Panc1 (cell line): ENCODE results near the gene PSME3IP1. TPM values are rescaled to one million over a fixed set of nuclear protein-coding genes. Genes with fewer than 3 reads are reported as not detected.
"Not testable (repeated sequence)": the region's sequence is repeated elsewhere in the genome, so short reads cannot be mapped to it uniquely, and the experiment has no call there.

Experiments
- ATAC-seq: fragments of 200-7000 bp; cut with Tn5 transposase; 2 replicates; pipeline ENCODE4 v1.9.1; 2020; ENCODE audit warnings: mild to moderate bottlenecking, moderate library complexity
- BruUV-seq: library from RNA; stranded (reverse); fragments of 400-500 nt; replicated peaks from 2 replicates; lab custom pipeline; 2021; lab: Mats Ljungman, UMichigan
- CTCF ChIA-PET: fragments of 300-600 bp; sonication (Branson Sonifier 250); formaldehyde crosslinking; loops from one replicate; lab custom pipeline; 2022; ENCODE audit warnings: antibody characterized with exemption; lab: Charles Lee
- POLR2A ChIA-PET: fragments of 300-600 bp; sonication (Branson Sonifier 250); formaldehyde crosslinking; loops from one replicate; lab custom pipeline; 2022; ENCODE audit warnings: antibody characterized with exemption; lab: Charles Lee
- DNase-seq: peaks from one replicate; pipeline ENCODE4 v3.0.0-alpha.2; 2010; ENCODE audit warnings: low read depth, low spot score
- H3K27ac ChIP-seq: 2 replicates; pipeline ENCODE4 v1.5.1; 2011; ENCODE audit warnings: mild to moderate bottlenecking, low read length, inconsistent platforms
- H3K27me3 ChIP-seq: fragments of 200-500 bp; sonication (Bioruptor generic); 2 replicates; pipeline ENCODE4 v1.6.0; 2014; ENCODE audit warnings: low read length, inconsistent platforms; ENCODE audit not compliant: control insufficient read depth, insufficient read depth
- H3K36me3 ChIP-seq: fragments of 200-500 bp; sonication (Bioruptor generic); 2 replicates; pipeline ENCODE4 v1.5.1; 2014; ENCODE audit warnings: inconsistent platforms, mild to moderate bottlenecking, low read length, moderate library complexity; ENCODE audit not compliant: control insufficient read depth, insufficient read depth
- H3K4me1 ChIP-seq: 2 replicates; pipeline ENCODE4 v1.5.1; 2011; ENCODE audit warnings: inconsistent platforms, mild to moderate bottlenecking, low read length, moderate library complexity; ENCODE audit not compliant: control insufficient read depth, insufficient read depth
- H3K4me3 ChIP-seq, 2 experiments: 2 replicates each; pipeline ENCODE4 v1.5.1; 2011 to 2012; ENCODE audit warnings: low read depth in 2 of 2, low read length in 2 of 2, mild to moderate bottlenecking in 2 of 2, inconsistent platforms in 1 of 2, moderate library complexity in 1 of 2
- H3K9me3 ChIP-seq: fragments of 200-500 bp; sonication (Bioruptor generic); 2 replicates; pipeline ENCODE4 v1.5.1; 2014; ENCODE audit warnings: low read depth, mild to moderate bottlenecking, inconsistent platforms, low read length, moderate library complexity; ENCODE audit not compliant: control insufficient read depth, insufficient read depth
- CTCF ChIP-seq: fragments of 450-650 bp; IDR thresholded peaks from 2 replicates; pipeline ENCODE4 v1.5.1; 2017; ENCODE audit warnings: mild to moderate bottlenecking
- POLR2AphosphoS5 ChIP-seq: IDR thresholded peaks from 2 replicates; pipeline ENCODE4 v1.6.1; 2012; ENCODE audit warnings: mild to moderate bottlenecking, low read depth, low read length, moderate library complexity
- REST ChIP-seq, 2 experiments: IDR thresholded peaks; 2 replicates each; pipeline ENCODE4 v1.6.1; 2011 to 2012; ENCODE audit warnings: low read depth in 2 of 2, control low read depth in 1 of 2, low read length in 1 of 2, mild to moderate bottlenecking in 1 of 2, moderate library complexity in 1 of 2; ENCODE audit not compliant: insufficient read depth in 1 of 2
- in situ Hi-C: cut with HindIII; loops from 2 replicates; pipeline ENCODE4 v1.10.0; 2016; ENCODE audit warnings: low sequenced_read_pairs, low pct_unique_long_range_greater_than_20kb
- intact Hi-C: fragments of 100-400 bp; cut with micrococcal nuclease; formaldehyde crosslinking; loops from one replicate; pipeline ENCODE4 v1.10.0; 2022; ENCODE audit not compliant: unreplicated experiment
- total RNA-seq: library from RNA; stranded (reverse); gene quantifications from one replicate; pipeline ENCODE4 v1.2.1, GENCODE V29; 2021; ENCODE audit not compliant: unreplicated experiment

PSME3IP1 gene
- total RNA-seq, 1 experiment from 2014 or later, result 67.6 TPM

DNA sequence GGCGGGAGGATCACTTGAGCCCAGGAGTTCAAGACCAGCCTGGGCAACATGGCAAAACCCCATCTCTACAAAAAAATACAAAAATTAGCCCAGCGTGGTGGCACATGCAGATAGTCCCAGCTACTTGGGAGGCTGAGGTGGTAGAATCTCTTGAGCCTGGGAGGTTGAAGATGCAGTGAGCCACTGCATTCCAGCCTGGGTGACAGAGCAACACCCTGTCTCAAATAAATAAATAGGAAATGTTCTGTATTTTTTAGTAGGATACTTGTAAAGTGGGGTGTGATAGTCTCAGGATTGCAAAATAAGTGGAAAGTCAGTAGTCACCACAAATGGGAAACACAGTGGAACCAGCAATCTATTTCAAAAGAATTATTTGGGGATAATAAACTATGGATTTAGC lies 4.3 kb upstream of the PSME3IP1 start:
- Histone ChIP-seq H3K4me3 (no peak overlapping the region), H3K36me3 (peaks cover 4% of the 10 kb centered on the region), H3K9me3 (no peaks in the 10 kb centered on the region), H3K4me1 (peaks cover 40% of the 10 kb centered on the region), H3K27ac (no peak overlapping the region), H3K27me3 (no peaks in the 10 kb centered on the region)
- no peak for TF ChIP-seq REST (IDR thresholded peaks at IDR 0.05; ENCODE audit: insufficient read depth in 1 of 2, low read depth in 2 of 2, low read length in 1 of 2)
- POLR2A ChIA-PET, result no interaction called here
- DNase-seq, result no peak
- no TSS peak for BruUV-seq
- in situ Hi-C loops, result no loop called here
- no peak for ATAC-seq
- intact Hi-C loops, result no loop called here
- CTCF ChIA-PET, result no interaction called here

DNA sequence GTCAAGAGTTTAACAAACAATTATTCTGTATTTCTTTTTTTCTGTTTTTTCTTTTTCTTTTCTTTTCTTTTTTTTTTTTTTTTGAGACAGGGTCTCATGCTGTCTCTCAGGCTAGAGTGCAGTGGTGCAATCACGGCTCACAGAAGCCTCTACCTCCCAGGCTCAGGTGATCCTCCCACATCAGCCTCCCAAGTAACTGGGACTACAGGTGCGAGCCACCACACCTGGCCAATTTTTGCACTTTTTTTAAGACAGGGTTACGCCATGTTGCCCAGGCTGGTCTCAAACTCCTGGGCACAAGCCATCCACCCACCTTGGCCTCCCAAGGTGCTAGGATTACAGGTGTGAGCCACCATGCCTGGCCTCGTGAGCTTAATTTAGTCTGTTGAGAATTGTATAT lies 3.7 kb upstream of the PSME3IP1 start:
- intact Hi-C loops, POLR2A ChIA-PET, H3K9me3 ChIP-seq, in situ Hi-C loops, ATAC-seq, H3K36me3 ChIP-seq, BruUV-seq, H3K4me3 ChIP-seq, DNase-seq, H3K27ac ChIP-seq, H3K27me3 ChIP-seq, CTCF ChIA-PET: not testable (repeated sequence)
- peaks cover 36% of the 10 kb centered on the region for H3K4me1 ChIP-seq

DNA sequence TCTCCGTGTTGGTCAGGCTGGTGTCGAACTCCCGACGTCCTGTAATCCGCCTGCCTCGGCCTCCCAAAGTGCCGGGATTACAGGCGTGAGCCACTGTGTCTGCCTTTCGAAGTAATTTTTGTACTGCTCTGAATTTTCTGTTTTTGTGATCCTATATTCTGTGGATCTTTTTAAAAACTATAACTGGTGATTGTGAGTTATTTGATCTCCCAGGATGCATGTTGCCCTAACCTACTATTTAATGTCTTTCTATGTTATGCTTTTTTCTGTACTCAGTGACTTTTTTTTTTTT lies 2.8 kb upstream of the PSME3IP1 start:
- Histone ChIP-seq H3K4me1 (peaks cover 33% of the 10 kb centered on the region), H3K4me3 (peak overlapping the region; percentile 79 to 97), H3K27me3 (no peaks in the 10 kb centered on the region), H3K36me3 (peaks cover 4% of the 10 kb centered on the region), H3K27ac (peak overlapping the region; percentile 92), H3K9me3 (no peaks in the 10 kb centered on the region)
- ChIA-PET CTCF (no interaction called here), POLR2A (no interaction called here)
- intact Hi-C loops, result no loop called here
- TF ChIP-seq POLR2AphosphoS5 (no peak), CTCF (no peak), REST (IDR thresholded peaks at IDR 0.05; ENCODE audit: insufficient read depth in 1 of 2, low read depth in 2 of 2, low read length in 1 of 2) (no peak)
- in situ Hi-C loops, result no loop called here
- ATAC-seq, result no peak
- no TSS peak for BruUV-seq
- DNase-seq, result no peak

- H3K9me3 ChIP-seq, intact Hi-C loops, CTCF ChIA-PET, H3K36me3 ChIP-seq, H3K27me3 ChIP-seq, DNase-seq, ATAC-seq, in situ Hi-C loops, BruUV-seq: not testable (repeated sequence)
- Histone ChIP-seq H3K4me3 (peak overlapping the region; percentile 79 to 97), H3K27ac (peak overlapping the region; percentile 92), H3K4me1 (peaks cover 30% of the 10 kb centered on the region)
- POLR2A ChIA-PET, result interaction anchor here (0.6 kb wide), 1 partner anchor 10 kb away, joined by 4 read pairs; no protein-coding TSS in a partner anchor
Observed at GRCh38 chr16:57187902-57188710, 2.3 kb upstream of the PSME3IP1 start.
